ENCODE data around the gene FBXW11. TPM values are rescaled to one million over a fixed set of nuclear protein-coding genes. Genes with fewer than 3 reads are reported as not detected.

The FBXW11 gene
- polyA plus RNA-seq, 1 donor (not counting 4 experiments of a cell fraction or from before 2014, with no cell fraction given): 48.4 TPM

DNA sequence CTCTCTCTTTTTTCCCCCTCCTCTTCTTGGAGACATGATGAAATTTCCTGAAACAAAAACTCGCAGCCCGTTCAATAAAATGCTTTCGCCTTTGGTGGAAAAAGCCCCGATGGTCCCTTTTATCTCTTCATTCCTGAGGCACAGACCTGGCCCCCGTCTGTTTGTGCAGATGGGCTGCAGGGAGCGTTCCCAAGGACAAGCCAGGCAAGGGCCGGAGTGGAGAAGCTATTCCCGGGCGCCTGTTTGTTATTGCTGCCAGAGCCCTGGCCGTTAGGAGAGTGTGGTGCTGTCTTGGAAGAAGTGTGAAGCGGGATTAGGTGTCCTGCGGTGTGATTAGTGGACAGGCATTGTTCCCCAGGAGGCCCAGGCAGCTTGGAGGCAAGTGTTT, 149.0 kb downstream of the FBXW11 start:
- Histone ChIP-seq H4K20me1 (ENCODE audit: control insufficient read depth, extremely low read depth, insufficient read depth, low read length) (no peaks in the 10 kb centered on the region), H2AFZ (ENCODE audit: control insufficient read depth, low read length) (no peak overlapping the region), H3K36me3 (ENCODE audit: control insufficient read depth in 2 of 2, extremely low read depth in 1 of 2, insufficient read depth in 2 of 2, low read length in 2 of 2) (peaks cover 0 to 4% of the 10 kb centered on the region in 2 experiments), H3K9ac (ENCODE audit: control insufficient read depth, extremely low read depth, insufficient read depth, low read length) (no peak overlapping the region), H3K4me1 (ENCODE audit: control insufficient read depth, extremely low read depth, insufficient read depth, low read length) (no peaks in the 10 kb centered on the region), H3K27ac (ENCODE audit: control insufficient read depth, insufficient read depth, low read length) (no peak overlapping the region), H3K79me2 (ENCODE audit: control insufficient read depth, insufficient read depth, low read length) (peaks cover 2% of the 10 kb centered on the region), H3K9me3 (ENCODE audit: control insufficient read depth, low read depth, low read length) (no peaks in the 10 kb centered on the region), H3K4me2 (ENCODE audit: control insufficient read depth, extremely low read depth, insufficient read depth, low read depth, low read length) (no peak overlapping the region), H3K9me1 (ENCODE audit: control insufficient read depth, extremely low read depth, insufficient read depth, low read length) (no peaks in the 10 kb centered on the region), H3K4me3 (ENCODE audit: control insufficient read depth in 2 of 3, extremely low read depth in 1 of 3, insufficient read depth in 2 of 3, low read depth in 1 of 3, low read length in 3 of 3) (no peak overlapping the region), H3K27me3 (ENCODE audit: control insufficient read depth, extremely low read depth, insufficient read depth, low read length) (no peaks in the 10 kb centered on the region)
- no peak for DNase-seq (ENCODE audit: low read depth, low spot score)
- TF ChIP-seq, protein P1, sequence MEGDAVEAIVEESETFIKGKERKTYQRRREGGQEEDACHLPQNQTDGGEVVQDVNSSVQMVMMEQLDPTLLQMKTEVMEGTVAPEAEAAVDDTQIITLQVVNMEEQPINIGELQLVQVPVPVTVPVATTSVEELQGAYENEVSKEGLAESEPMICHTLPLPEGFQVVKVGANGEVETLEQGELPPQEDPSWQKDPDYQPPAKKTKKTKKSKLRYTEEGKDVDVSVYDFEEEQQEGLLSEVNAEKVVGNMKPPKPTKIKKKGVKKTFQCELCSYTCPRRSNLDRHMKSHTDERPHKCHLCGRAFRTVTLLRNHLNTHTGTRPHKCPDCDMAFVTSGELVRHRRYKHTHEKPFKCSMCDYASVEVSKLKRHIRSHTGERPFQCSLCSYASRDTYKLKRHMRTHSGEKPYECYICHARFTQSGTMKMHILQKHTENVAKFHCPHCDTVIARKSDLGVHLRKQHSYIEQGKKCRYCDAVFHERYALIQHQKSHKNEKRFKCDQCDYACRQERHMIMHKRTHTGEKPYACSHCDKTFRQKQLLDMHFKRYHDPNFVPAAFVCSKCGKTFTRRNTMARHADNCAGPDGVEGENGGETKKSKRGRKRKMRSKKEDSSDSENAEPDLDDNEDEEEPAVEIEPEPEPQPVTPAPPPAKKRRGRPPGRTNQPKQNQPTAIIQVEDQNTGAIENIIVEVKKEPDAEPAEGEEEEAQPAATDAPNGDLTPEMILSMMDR (optimal IDR thresholded peaks at IDR 0.05 in 1 of 3, IDR thresholded peaks at IDR 0.05 in 1 of 3, conservative IDR thresholded peaks at IDR 0.05 in 1 of 3; ENCODE audit: extremely low read depth in 1 of 3, insufficient read depth in 2 of 3, low read length in 3 of 3): no peak
- no peak for TF ChIP-seq EZH2 (IDR thresholded peaks at IDR 0.05; ENCODE audit: low read length)
- dilution Hi-C loops (cut with MboI; ENCODE audit: extremely low pct_ligation_motif_present, low sequenced_read_pairs): no loop called here
- no peak for FAIRE-seq

DNA sequence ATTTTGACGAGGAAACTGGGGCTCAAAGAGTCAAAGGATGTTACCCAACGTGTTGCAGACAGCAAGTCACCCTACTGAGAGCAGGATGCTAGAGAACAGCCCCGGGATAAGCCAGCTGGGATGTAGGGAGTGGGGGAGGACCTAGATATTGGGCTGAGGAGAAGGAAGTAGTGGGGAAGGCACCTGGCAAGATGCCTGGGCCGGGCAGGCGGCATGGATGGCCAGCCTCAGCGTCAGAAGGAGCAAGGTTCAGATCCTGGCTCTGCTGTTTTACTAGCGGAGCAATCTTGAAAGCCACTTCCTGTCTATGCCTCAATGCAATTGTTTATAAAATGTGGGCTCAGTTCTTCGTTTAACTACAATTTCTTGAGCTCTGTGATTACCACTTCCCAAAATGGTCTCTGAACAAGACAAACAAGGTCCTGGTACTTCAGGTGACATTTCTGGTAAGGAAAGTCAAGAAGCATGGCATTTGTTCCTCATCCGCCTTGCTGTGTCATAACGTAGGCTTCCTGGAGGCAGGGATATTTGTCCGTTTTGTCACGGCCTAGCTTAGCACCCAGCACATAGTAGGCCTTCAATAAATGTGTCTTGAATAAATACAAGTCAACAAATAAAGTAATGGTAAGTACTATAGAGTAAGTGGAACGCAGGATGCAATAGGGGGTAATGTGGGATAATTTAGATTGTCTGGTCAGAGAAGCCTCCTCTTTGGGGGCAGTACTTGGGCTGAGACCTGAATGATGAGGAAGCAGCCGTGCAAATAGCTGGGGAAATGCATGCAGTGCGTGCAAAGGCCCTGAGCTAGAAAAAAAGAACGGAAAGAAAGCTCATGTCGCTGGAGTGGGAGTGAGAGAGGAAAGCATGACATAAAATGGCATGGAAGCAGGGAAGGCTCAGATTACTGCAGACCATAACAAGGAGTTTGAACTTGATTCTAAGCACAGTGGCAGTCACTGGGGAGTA, 150.4 kb downstream of the FBXW11 start:
- Histone ChIP-seq H3K4me2 (ENCODE audit: control insufficient read depth, extremely low read depth, insufficient read depth, low read depth, low read length) (no peak overlapping the region), H3K36me3 (ENCODE audit: control insufficient read depth in 2 of 2, extremely low read depth in 1 of 2, insufficient read depth in 2 of 2, low read length in 2 of 2) (peaks cover 0 to 4% of the 10 kb centered on the region in 2 experiments), H3K4me3 (ENCODE audit: control insufficient read depth in 2 of 3, extremely low read depth in 1 of 3, insufficient read depth in 2 of 3, low read depth in 1 of 3, low read length in 3 of 3) (no peak overlapping the region), H2AFZ (ENCODE audit: control insufficient read depth, low read length) (no peak overlapping the region), H3K4me1 (ENCODE audit: control insufficient read depth, extremely low read depth, insufficient read depth, low read length) (no peaks in the 10 kb centered on the region), H3K27me3 (ENCODE audit: control insufficient read depth, extremely low read depth, insufficient read depth, low read length) (no peaks in the 10 kb centered on the region), H4K20me1 (ENCODE audit: control insufficient read depth, extremely low read depth, insufficient read depth, low read length) (no peaks in the 10 kb centered on the region), H3K27ac (ENCODE audit: control insufficient read depth, insufficient read depth, low read length) (no peak overlapping the region), H3K9me1 (ENCODE audit: control insufficient read depth, extremely low read depth, insufficient read depth, low read length) (no peaks in the 10 kb centered on the region), H3K9ac (ENCODE audit: control insufficient read depth, extremely low read depth, insufficient read depth, low read length) (no peak overlapping the region), H3K9me3 (ENCODE audit: control insufficient read depth, low read depth, low read length) (no peaks in the 10 kb centered on the region), H3K79me2 (ENCODE audit: control insufficient read depth, insufficient read depth, low read length) (no peaks in the 10 kb centered on the region)
- dilution Hi-C loops (cut with MboI; ENCODE audit: extremely low pct_ligation_motif_present, low sequenced_read_pairs): no loop called here
- FAIRE-seq (no peak), DNase-seq (ENCODE audit: low read depth, low spot score) (no peak)
- no peak for TF ChIP-seq EZH2 (IDR thresholded peaks at IDR 0.05; ENCODE audit: low read length)
- TF ChIP-seq, protein P1 (optimal IDR thresholded peaks at IDR 0.05 in 1 of 3, IDR thresholded peaks at IDR 0.05 in 1 of 3, conservative IDR thresholded peaks at IDR 0.05 in 1 of 3; ENCODE audit: extremely low read depth in 1 of 3, insufficient read depth in 2 of 3, low read length in 3 of 3): no peak

All from keratinocyte (primary cell).